Neural cell (in vitro differentiated cells): ENCODE data around the gene AHCYL1.

ENCODE experiments used
- CTCF ChIP-seq: fragments of 450-650 bp; IDR thresholded peaks from 2 replicates; pipeline ENCODE4 v1.5.1; 2014; ENCODE audit warnings: antibody characterized with exemption, mild to moderate bottlenecking, moderate library complexity; ENCODE audit not compliant: poor library complexity, severe bottlenecking
- EP300 ChIP-seq: fragments of 450-650 bp; conservative IDR thresholded peaks from 2 replicates; pipeline ENCODE4 v1.6.1; 2014; ENCODE audit warnings: antibody characterized with exemption, mild to moderate bottlenecking, moderate library complexity; ENCODE audit not compliant: poor library complexity, severe bottlenecking
- EZH2 ChIP-seq: fragments of 200-600, 300-800 bp; shearing (Covaris generic), sonication (generic); IDR thresholded peaks from 2 replicates; pipeline ENCODE4 v1.6.1; 2014; ENCODE audit warnings: antibody characterized with exemption, low read length, borderline replicate concordance, mild to moderate bottlenecking; ENCODE audit not compliant: insufficient read depth, poor library complexity, severe bottlenecking
- POLR2AphosphoS5 ChIP-seq: IDR thresholded peaks from 2 replicates; pipeline ENCODE4 v1.6.1; 2012
- SMC3 ChIP-seq: fragments of 450-650 bp; conservative IDR thresholded peaks from 2 replicates; pipeline ENCODE4 v1.6.1; 2014; ENCODE audit warnings: antibody characterized with exemption, mild to moderate bottlenecking, moderate library complexity; ENCODE audit not compliant: poor library complexity

GRCh38 chr1:109983380-109984189, 980 bp upstream of the AHCYL1 start:
- TF ChIP-seq POLR2AphosphoS5 (no peak), SMC3 (no peak), CTCF (no peak), EZH2 (no peak), EP300 (no peak)
